ENCODE measurements around the gene UBAP1L. TPM values are rescaled to one million over a fixed set of nuclear protein-coding genes. Genes with fewer than 3 reads are reported as not detected.

UBAP1L gene
- total and polyA plus RNA-seq, 2 experiments from 2014 or later: 0.43 to 0.89 TPM

DNA sequence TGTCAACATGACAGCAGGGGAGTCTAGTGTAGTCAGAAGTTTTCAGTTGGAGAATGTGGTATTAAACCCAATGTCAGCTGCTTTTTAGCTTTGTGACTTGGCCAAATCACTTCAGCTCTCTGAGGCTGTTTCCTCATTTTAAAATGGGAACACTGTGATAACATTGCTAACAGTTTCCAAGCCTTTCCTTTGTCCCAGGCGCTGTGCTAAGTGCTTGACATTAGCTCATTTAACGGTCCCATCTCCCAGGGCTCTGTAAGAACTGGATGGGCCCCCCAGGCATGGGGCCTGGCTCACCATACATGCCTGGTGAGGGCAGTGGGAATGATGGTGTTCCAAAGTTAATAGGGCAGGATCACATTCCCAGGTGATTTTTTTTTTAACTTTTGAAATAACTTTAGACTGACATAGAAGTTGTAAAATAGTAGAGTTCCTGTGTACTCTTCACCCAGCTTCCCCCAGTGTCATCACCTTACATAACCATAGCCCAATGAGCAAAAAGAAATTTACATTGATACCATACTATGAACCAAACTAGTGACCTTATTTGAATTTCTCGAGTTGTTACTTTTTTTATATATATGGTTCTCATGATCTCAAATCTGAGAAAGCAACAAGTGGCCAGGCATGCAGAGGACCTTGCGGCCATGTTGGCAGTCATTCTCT is 54.9 kb downstream of the UBAP1L start:
- no peak overlapping the region for H3K27ac ChIP-seq
- H3K79me2 ChIP-seq (ENCODE audit: insufficient read depth): no peaks in the 10 kb centered on the region
- no peaks in the 10 kb centered on the region; the same call in none of the 2 replicates for H3F3A ChIP-seq (ENCODE audit: insufficient read depth)
- no peak overlapping the region for H3K9ac ChIP-seq
- no peak overlapping the region for H3K4me2 ChIP-seq (ENCODE audit: unreplicated experiment)
- no peaks in the 10 kb centered on the region for H3K9me3 ChIP-seq (ENCODE audit: low read depth)
- H4K20me1 ChIP-seq (ENCODE audit: insufficient read depth): no peaks in the 10 kb centered on the region
- DNase-seq: no peak
- H3K4me1 ChIP-seq (ENCODE audit: insufficient read depth): no peaks in the 10 kb centered on the region
- 57 to 66% methylated on average over 4 of the region's 4 CpGs for WGBS, 2 experiments (ENCODE audit: low coverage in 1 of 2, low lambda C conversion rate in 2 of 2, missing lambda C conversion rate in 2 of 2)
- no peak overlapping the region for H2AFZ ChIP-seq
- H3K27me3 ChIP-seq (replicated peaks; ENCODE audit: insufficient read depth): no peaks in the 10 kb centered on the region
- no peaks in the 10 kb centered on the region for H3K9me2 ChIP-seq (ENCODE audit: insufficient read depth)
- no peaks in the 10 kb centered on the region for H3K36me3 ChIP-seq (ENCODE audit: low read depth)
- H3K4me3 ChIP-seq: no peak overlapping the region
- TF ChIP-seq EZH2phosphoT487 (IDR thresholded peaks at IDR 0.05; ENCODE audit: insufficient read depth, low read depth) (no peak), EZH2 (IDR thresholded peaks at IDR 0.05; ENCODE audit: insufficient read depth, poor library complexity, severe bottlenecking) (no peak)
- in situ Hi-C loops (cut with MboI): no loop called here

DNA sequence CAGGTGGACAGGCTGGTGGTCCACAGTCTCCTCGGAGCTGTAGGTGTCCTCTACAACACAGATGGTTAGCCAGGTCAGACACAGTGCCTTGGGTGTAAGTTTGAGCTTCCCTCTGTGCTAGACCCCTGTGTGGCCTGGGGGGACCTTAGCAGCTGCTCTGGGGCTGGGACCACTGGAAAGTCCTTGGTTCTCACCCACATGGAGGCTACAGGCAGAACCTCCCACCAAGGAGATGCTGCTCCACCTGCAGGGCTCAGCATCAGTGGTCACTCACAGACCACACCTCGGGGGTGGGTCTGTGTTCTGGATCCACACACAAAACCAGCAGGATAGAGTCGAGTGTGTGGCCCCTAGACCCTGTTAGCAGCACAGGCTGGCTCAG is 55.6 kb downstream of the UBAP1L start:
- no peaks in the 10 kb centered on the region for H3K79me2 ChIP-seq (ENCODE audit: insufficient read depth)
- no peaks in the 10 kb centered on the region for H3K9me3 ChIP-seq (ENCODE audit: low read depth)
- H3F3A ChIP-seq (ENCODE audit: insufficient read depth): no peaks in the 10 kb centered on the region; the same call in none of the 2 replicates
- TF ChIP-seq EZH2phosphoT487 (IDR thresholded peaks at IDR 0.05; ENCODE audit: insufficient read depth, low read depth) (no peak), EZH2 (IDR thresholded peaks at IDR 0.05; ENCODE audit: insufficient read depth, poor library complexity, severe bottlenecking) (no peak)
- no peak overlapping the region for H2AFZ ChIP-seq
- H3K36me3 ChIP-seq (ENCODE audit: low read depth): no peaks in the 10 kb centered on the region
- 60 to 73% methylated on average over 3 of the region's 3 CpGs for WGBS, 2 experiments (ENCODE audit: low coverage in 1 of 2, low lambda C conversion rate in 2 of 2, missing lambda C conversion rate in 2 of 2)
- in situ Hi-C loops (cut with MboI): no loop called here
- no peak overlapping the region for H3K4me2 ChIP-seq (ENCODE audit: unreplicated experiment)
- no peak overlapping the region for H3K27ac ChIP-seq
- H3K4me3 ChIP-seq: no peak overlapping the region
- no peak overlapping the region for H3K9ac ChIP-seq
- DNase-seq: no peak
- H3K9me2 ChIP-seq (ENCODE audit: insufficient read depth): no peaks in the 10 kb centered on the region
- no peaks in the 10 kb centered on the region for H3K4me1 ChIP-seq (ENCODE audit: insufficient read depth)
- H3K27me3 ChIP-seq (replicated peaks; ENCODE audit: insufficient read depth): no peaks in the 10 kb centered on the region
- no peaks in the 10 kb centered on the region for H4K20me1 ChIP-seq (ENCODE audit: insufficient read depth)

DNA sequence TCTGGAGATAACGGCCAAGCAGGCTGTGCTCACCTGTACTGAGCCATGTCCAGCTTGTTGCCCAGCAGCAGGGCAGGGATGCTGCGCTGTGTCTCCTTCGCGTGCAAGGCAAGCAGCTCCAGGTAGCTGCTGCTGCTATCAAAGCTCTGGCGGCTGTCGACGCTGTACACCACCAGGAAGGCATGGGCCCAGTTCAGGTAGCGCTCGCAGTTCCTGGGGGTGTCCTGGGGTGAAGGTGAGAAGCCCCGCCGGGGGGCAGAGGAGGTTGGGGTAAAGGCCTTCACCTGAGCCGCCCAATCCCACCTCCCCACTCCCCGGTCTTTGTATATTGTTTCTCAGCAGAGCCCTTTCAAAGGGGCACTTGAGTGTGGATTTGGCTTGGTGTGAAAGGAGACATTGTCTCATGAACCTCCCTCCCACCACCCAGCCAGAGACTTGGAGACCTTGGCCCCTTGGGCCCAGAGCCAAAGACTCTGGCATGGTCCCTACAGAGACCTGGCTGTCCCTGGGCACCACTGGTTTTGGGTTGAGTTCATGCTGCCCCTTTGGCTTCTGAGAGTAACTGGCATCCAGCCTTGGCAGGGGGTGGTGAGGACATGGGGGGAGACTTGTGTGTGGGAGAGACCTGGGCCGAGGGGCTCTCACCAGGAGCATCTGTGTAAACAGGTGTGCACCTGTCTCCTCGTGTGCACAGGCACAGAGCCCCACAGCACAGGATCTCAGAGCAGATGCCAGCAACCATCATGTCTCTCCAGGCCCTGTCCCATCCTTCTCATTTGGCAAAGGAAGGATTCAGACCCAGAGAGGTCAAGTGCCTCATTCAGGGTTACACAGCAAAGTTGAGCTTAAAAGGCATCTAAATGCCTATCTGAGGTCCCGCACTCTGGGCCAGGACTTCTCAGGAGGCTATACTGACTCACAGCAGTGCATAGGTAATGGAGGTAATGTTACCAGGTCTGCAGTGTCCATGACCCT is 56.3 kb downstream of the UBAP1L start:
- Histone ChIP-seq H4K20me1 (ENCODE audit: insufficient read depth) (no peaks in the 10 kb centered on the region), H3F3A (ENCODE audit: insufficient read depth) (no peaks in the 10 kb centered on the region; the same call in none of the 2 replicates), H3K9me3 (ENCODE audit: low read depth) (no peaks in the 10 kb centered on the region), H2AFZ (no peak overlapping the region), H3K27me3 (replicated peaks; ENCODE audit: insufficient read depth) (no peaks in the 10 kb centered on the region), H3K4me3 (no peak overlapping the region), H3K79me2 (ENCODE audit: insufficient read depth) (no peaks in the 10 kb centered on the region), H3K4me2 (ENCODE audit: unreplicated experiment) (no peak overlapping the region), H3K36me3 (ENCODE audit: low read depth) (no peaks in the 10 kb centered on the region), H3K9me2 (ENCODE audit: insufficient read depth) (no peaks in the 10 kb centered on the region), H3K27ac (no peak overlapping the region), H3K9ac (no peak overlapping the region), H3K4me1 (ENCODE audit: insufficient read depth) (no peaks in the 10 kb centered on the region)
- no peak for DNase-seq
- in situ Hi-C loops (cut with MboI): no loop called here
- 82 to 91% methylated on average over 16 of the region's 16 CpGs for WGBS, 2 experiments (ENCODE audit: low coverage in 1 of 2, low lambda C conversion rate in 2 of 2, missing lambda C conversion rate in 2 of 2)
- TF ChIP-seq EZH2 (IDR thresholded peaks at IDR 0.05; ENCODE audit: insufficient read depth, poor library complexity, severe bottlenecking) (no peak), EZH2phosphoT487 (IDR thresholded peaks at IDR 0.05; ENCODE audit: insufficient read depth, low read depth) (no peak)

DNA sequence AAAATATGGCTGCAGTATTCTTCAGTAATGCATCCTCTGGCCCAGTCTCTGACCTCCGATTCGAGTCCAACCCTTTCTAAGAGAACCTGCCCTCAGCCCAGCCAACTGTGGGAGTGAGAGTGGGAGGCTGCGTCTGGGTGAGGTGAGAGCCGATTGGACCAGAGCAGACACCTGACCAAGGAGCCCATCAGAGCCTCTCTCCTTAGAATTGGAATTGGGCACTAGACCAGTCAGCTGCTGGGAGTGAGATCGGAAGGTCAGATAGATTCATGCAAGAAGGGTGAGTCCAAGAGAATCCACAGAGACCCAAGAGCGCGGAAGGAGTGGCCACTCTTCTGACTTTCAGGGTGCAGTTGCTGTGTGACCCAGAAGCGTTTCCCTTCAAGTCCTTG is 57.5 kb downstream of the UBAP1L start:
- no peak for TF ChIP-seq EZH2 (IDR thresholded peaks at IDR 0.05; ENCODE audit: insufficient read depth, poor library complexity, severe bottlenecking)
- no peak for TF ChIP-seq EZH2phosphoT487 (IDR thresholded peaks at IDR 0.05; ENCODE audit: insufficient read depth, low read depth)
- Histone ChIP-seq H3K79me2 (ENCODE audit: insufficient read depth) (no peaks in the 10 kb centered on the region), H3K9me2 (ENCODE audit: insufficient read depth) (no peaks in the 10 kb centered on the region), H3K4me1 (ENCODE audit: insufficient read depth) (no peaks in the 10 kb centered on the region), H3K27ac (no peak overlapping the region), H3K9me3 (ENCODE audit: low read depth) (no peaks in the 10 kb centered on the region), H3K4me3 (no peak overlapping the region), H3K9ac (no peak overlapping the region), H3K4me2 (ENCODE audit: unreplicated experiment) (no peak overlapping the region), H3K36me3 (ENCODE audit: low read depth) (no peaks in the 10 kb centered on the region), H3K27me3 (replicated peaks; ENCODE audit: insufficient read depth) (no peaks in the 10 kb centered on the region), H4K20me1 (ENCODE audit: insufficient read depth) (no peaks in the 10 kb centered on the region), H3F3A (ENCODE audit: insufficient read depth) (no peaks in the 10 kb centered on the region; the same call in none of the 2 replicates), H2AFZ (no peak overlapping the region)
- in situ Hi-C loops (cut with MboI): no loop called here
- DNase-seq: no peak
- WGBS, 2 experiments (ENCODE audit: low coverage in 1 of 2, low lambda C conversion rate in 2 of 2, missing lambda C conversion rate in 2 of 2): 96 to 99% methylated on average over 8 of the region's 8 CpGs
